Astrocyte of the cerebellum (primary cell): ENCODE measurements around the gene PRIM2.
"Not testable (repeated sequence)": the region's sequence is repeated elsewhere in the genome, so short reads cannot be mapped to it uniquely, and the experiment has no call there.

ENCODE experiments used
- DNase-seq: peaks from one replicate; pipeline ENCODE4 v3.0.0-alpha.2; 2011; ENCODE audit warnings: low read depth
- H3K4me3 ChIP-seq: 2 replicates; pipeline ENCODE4 v1.5.1; 2011; ENCODE audit warnings: mild to moderate bottlenecking, low read depth, low read length, moderate library complexity
- in situ Hi-C: cut with HindIII; loops from 2 replicates; pipeline ENCODE4 v1.10.0; 2017; ENCODE audit warnings: low sequenced_read_pairs
- TF ChIP-seq, protein P1 (sequence below): IDR thresholded peaks from 2 replicates; pipeline ENCODE4 v1.5.1; 2012; ENCODE audit warnings: low read length, low read depth, moderate library complexity, mild to moderate bottlenecking; ENCODE audit errors: missing control alignments

Gene PRIM2

DNA sequence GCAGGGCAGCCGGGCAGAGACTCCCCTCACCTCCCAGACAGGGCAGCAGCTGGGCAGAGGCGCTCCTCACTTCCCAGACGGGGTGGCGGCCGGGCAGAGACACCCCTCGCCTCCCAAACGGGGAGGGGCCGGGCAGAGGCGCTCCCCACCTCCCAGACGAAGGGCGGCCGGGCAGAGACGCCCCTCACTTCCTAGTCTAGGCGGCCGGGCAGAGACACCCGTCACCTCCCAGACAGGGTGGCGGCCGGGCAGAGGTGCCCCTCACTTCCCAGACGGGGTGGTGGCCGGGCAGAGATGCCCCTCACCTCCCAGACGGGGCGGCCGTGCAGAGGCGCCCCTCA is 6.6 kb upstream of the PRIM2 start:
- no peak for DNase-seq
- no peak overlapping the region for H3K4me3 ChIP-seq
- in situ Hi-C loops = loop anchor here (10.0 kb wide), 2 partner anchors 196 to 406 kb away; no protein-coding TSS in a partner anchor
- TF ChIP-seq, protein P1, sequence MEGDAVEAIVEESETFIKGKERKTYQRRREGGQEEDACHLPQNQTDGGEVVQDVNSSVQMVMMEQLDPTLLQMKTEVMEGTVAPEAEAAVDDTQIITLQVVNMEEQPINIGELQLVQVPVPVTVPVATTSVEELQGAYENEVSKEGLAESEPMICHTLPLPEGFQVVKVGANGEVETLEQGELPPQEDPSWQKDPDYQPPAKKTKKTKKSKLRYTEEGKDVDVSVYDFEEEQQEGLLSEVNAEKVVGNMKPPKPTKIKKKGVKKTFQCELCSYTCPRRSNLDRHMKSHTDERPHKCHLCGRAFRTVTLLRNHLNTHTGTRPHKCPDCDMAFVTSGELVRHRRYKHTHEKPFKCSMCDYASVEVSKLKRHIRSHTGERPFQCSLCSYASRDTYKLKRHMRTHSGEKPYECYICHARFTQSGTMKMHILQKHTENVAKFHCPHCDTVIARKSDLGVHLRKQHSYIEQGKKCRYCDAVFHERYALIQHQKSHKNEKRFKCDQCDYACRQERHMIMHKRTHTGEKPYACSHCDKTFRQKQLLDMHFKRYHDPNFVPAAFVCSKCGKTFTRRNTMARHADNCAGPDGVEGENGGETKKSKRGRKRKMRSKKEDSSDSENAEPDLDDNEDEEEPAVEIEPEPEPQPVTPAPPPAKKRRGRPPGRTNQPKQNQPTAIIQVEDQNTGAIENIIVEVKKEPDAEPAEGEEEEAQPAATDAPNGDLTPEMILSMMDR = no peak

DNA sequence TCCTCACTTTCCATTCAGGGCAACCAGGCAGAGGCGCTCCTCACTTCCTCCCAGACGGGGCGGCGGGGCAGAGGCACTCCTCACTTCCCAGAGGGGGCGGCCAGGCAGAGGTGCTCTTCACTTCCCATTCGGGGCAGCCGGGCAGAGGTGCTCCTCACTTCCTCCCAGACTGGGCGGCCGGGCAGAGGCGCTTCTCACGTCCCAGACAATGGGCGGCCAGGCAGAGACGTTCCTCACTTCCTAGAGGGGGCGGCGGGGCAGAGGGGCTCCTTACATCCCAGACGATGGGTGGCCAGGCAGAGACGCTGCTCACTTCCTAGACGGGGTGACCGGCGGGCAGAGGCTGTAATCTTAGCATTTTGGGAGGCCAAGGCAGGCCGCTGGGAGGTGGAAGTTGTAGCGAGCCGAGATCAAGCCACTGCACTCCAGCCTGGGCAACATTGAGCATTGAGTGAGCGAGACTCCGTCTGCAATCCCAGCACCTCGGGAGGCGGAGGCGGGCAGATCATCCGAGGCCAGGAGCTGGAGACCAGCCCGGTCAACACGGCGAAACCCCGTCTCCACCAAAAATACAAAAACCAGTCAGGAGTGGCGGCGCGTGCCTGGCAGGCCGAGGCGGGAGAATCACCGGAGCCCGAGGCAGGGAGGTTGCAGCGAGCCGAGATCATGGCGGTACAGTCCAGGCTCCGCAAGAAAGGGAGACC is 6.0 kb upstream of the PRIM2 start:
- not testable (repeated sequence) for H3K4me3 ChIP-seq, DNase-seq
- in situ Hi-C loops = loop anchor here (10.0 kb wide), 2 partner anchors 197 to 407 kb away; no protein-coding TSS in a partner anchor

DNA sequence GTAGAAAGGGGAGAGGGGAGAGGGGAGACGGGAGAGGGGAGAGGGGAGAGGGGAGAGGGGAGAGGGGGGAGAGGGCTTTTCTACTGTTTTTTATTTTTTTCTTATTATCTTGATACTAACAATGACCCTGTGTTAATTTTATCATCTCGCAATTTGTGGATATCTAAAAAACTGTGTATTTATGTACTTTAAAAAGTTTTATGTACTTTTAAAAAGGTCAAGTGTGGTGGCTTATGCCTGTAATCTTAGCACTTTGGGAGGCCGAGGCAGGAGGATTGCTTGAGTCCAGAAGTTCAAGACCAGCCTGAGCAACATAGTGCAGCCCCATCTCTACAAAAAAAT is 5.5 kb upstream of the PRIM2 start:
- no peak overlapping the region for H3K4me3 ChIP-seq
- in situ Hi-C loops = loop anchor here (10.0 kb wide), 2 partner anchors 197 to 407 kb away; no protein-coding TSS in a partner anchor
- TF ChIP-seq, protein P1 = no peak
- DNase-seq = no peak

DNA sequence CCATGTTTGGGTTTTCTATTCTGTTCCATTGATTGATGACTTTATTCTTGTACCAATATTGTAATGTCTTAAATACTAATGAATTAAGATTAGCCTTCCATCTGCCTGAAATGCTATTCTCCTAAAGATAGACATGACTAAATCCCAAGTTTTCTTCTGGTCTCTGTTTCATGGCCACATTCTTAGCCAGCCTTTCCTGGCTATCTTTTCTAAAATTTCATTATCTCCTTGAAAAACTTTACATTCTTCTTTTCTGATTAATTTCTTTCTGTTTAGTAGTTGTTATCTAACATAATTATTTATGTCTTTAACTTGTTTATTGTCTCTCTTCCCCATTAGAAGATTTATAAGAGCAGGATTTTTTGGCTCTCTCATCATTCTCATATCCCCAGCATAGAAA is 4.4 kb upstream of the PRIM2 start:
- in situ Hi-C loops = loop anchor here (10.0 kb wide), 2 partner anchors 198 to 408 kb away; no protein-coding TSS in a partner anchor
- H3K4me3 ChIP-seq = no peak overlapping the region
- no peak for DNase-seq
- TF ChIP-seq, protein P1 = no peak

DNA sequence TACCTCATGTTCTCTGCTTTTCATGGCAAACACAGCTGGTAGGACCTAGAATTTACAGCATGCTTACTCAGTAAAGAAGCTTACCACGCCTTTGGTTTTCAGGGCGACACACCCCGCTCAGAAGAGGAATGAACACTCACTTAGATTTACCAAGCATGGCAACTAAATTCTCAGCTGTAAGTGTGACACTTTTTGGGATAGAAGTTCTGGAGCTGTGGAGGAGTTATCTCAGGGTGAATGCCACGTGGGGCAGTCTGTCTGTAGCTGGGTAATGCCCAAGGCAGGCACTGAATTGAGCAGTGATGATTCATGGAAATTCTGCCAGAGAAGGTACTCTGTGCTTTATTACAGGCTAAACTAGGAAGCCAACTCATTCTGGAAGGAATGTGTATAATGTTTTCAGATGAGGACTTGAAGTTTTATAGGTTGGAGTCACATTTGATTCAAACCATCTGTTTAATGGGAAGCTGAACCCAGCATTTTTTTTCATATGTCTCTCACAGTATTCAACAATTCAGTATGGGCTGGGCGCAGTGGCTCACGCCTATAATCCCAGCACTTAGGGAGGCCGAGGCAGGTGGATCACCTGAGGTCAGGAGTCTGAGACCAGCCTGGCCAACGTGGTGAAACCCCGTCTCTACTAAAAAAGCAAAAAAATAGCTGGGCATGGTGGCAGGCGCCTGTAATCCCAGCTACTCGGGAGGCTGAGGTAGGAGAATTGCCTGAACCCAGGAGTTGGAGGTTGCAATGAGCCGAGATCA is 3.5 kb upstream of the PRIM2 start:
- no peak overlapping the region for H3K4me3 ChIP-seq
- in situ Hi-C loops = loop anchor here (10.0 kb wide), 2 partner anchors 199 to 409 kb away; no protein-coding TSS in a partner anchor
- DNase-seq = peak; percentile 83
- TF ChIP-seq, protein P1 = no peak

DNA sequence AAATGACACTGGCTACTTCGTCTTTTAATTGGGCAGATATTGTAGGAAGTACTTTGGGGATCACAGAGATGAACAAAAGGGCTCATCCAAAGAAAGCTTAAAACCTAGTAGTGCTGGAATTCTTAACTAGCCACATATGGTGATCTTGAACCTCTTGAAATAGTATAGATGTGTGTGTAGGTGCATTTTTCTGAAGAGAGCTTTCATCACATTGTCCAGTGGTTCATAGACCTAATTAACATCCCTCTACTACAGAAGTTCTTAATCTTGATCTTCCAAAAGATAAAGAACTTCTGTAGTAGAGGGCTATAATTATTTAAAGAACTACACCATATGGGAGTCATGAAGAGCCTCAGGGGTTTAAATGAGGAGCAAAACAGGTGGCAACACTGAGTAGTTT is 2.3 kb upstream of the PRIM2 start:
- no peak for DNase-seq
- in situ Hi-C loops = loop anchor here (5.0 to 10.0 kb wide), 4 partner anchors 48 to 410 kb away; no protein-coding TSS in a partner anchor
- TF ChIP-seq, protein P1 = no peak
- no peak overlapping the region for H3K4me3 ChIP-seq

DNA sequence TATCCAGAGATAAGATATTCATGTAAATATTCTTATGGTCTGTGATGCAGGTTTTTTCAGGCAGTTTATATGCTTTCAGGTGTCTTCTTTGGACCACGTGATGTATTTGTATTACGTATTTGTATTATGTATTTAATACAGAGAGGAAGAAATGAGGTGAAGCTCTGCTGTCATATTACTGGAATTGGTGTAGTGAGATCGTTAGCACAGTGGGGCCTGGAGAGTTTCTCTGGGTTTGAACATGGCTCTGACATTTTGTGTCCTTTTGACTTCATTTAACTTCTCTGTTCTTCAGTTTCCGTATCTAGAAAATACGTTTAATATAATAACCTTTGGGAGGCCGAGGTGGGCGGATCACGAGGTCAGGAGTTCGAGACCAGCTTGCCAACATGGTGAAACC is 1.6 kb upstream of the PRIM2 start:
- H3K4me3 ChIP-seq = no peak overlapping the region
- TF ChIP-seq, protein P1 = no peak
- DNase-seq = no peak
- in situ Hi-C loops = loop anchor here (5.0 to 10.0 kb wide), 4 partner anchors 49 to 411 kb away; no protein-coding TSS in a partner anchor
